GM19328 (cell line): ENCODE measurements around the gene CATSPERE.
"Not testable (repeated sequence)": the region's sequence is repeated elsewhere in the genome, so short reads cannot be mapped to it uniquely, and the experiment has no call there.

ENCODE experiments used
- ATAC-seq: cut with Tn5 transposase; IDR thresholded peaks from one replicate; pipeline ENCODE4 v1.9.1; 2021; ENCODE audit warnings: mild to moderate bottlenecking, moderate library complexity; ENCODE audit not compliant: unreplicated experiment

Gene CATSPERE

GRCh38 chr1:244448279-244449036, 12.6 kb upstream of the CATSPERE start:
- no peak for ATAC-seq

DNA sequence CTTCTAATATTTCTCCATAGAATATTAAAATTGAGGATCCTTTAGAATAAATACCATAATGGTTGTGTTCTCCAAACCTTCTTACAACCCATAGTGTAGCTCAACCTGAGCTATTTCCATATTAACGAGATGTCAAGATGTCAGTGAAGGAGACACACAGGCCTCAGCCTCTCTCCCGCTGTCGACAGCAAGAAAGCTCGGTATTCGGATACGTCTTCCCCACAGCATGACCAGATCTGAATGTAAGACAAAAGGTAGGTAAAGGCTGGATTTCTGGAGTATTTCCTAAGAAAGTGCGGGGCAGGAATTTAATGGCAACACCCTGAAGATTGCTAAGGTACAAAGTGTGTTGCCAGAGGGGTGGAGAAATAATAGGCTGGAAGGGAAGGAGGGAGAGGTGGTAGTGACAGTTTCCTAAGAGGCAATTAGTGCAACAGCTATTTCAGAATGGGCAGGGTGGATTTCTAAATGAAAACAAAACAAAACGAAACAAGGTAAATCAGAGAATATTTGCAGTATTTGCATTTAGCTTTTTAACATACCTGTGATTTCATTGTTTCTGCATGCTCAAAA, 11.1 kb upstream of the CATSPERE start:
- no peak for ATAC-seq

- ATAC-seq, result no peak
These were observed 10.2 kb upstream of the CATSPERE start for GRCh38 chr1:244450597-244451538.

DNA sequence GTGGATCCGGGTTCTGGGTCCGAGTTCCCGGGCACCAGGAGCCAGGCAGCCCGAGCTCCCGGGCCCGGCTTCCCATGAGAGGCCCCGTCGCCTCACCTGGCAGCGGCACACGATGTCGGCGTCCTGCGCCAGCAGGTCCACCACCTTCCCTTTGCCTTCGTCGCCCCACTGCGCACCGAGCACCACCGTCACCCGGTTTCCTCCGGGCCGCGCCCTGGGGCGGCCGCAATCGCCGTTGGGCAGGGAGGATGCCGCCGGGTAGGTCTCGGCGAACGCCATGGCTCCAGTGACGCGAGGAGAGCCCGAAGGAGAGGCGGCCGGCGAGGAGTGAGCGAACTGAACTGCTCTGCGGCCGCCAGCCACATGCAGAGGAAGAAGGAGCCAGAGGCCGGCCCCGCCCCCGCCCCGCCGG, 9.5 kb upstream of the CATSPERE start, which contains the start of gene ADSS2:
Gene ADSS2, minus strand, starts transcription at position 371 of the 412 bp plus-strand sequence. Its CDS starts 92 bp downstream, at position 279.
- ATAC-seq, result no peak

- peak; percentile 95 for ATAC-seq
These were observed 8.9 kb upstream of the CATSPERE start for GRCh38 chr1:244451951-244452795.

GRCh38 chr1:244454412-244454811, 6.7 kb upstream of the CATSPERE start:
- ATAC-seq, result no peak

- no peak for ATAC-seq
These were observed 4.5 kb upstream of the CATSPERE start for GRCh38 chr1:244456586-244456985.

DNA sequence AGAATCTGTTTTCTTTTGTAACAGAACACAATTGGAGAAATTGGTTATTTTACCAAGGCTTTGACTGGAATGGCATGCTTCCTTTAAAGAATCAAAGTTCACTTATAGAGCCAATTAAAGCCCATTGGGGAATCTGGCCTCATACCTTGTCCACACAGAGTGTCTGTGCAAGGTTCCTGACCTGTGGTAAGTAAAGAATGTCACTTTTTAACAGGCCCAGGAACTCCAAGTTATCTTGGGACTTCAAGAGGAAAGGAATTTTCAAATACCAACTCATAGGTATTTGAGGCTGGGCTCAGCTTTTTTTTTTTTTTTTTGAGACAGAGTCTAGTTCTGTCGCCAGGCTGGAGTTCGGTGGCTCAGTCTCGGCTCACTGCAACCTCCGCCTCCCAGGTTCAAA, 2.3 kb upstream of the CATSPERE start:
- no peak for ATAC-seq

- ATAC-seq, result no peak
These were observed 876 bp upstream of the CATSPERE start for GRCh38 chr1:244460197-244460596.

GRCh38 chr1:244466724-244467123, 5.7 kb downstream of the CATSPERE start:
- ATAC-seq, result no peak

DNA sequence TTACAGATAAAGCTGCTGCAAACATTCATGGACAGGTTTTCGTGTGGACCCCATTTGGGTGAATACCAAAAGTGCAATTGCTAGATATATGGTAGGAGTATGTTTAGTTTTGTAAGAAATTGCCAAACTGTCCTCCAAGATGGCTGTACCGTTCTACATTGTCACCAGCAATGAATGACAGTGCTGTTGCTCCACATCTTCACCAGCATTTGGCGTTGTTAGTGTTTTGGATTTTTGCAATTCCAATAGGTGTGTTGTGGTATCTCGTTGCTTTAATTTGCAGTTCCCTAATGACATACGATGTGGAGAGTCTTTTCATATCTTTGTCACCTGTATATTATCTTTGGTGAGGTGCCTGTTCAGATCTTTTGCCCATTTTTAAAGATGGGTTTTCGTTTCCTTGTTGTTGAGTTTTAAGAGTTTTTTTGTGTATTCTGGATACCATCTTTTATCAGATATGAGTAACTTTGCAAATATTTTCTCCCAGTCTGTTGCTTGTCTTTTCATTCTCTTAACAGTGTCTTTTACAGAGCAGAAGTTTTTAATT, 12.1 kb downstream of the CATSPERE start:
- no peak for ATAC-seq

- ATAC-seq, result not testable (repeated sequence)
These were observed 23.9 kb downstream of the CATSPERE start for GRCh38 chr1:244484971-244485370.

GRCh38 chr1:244494653-244495052, 33.6 kb downstream of the CATSPERE start:
- no peak for ATAC-seq

GRCh38 chr1:244496186-244496585, 35.1 kb downstream of the CATSPERE start:
- no peak for ATAC-seq

DNA sequence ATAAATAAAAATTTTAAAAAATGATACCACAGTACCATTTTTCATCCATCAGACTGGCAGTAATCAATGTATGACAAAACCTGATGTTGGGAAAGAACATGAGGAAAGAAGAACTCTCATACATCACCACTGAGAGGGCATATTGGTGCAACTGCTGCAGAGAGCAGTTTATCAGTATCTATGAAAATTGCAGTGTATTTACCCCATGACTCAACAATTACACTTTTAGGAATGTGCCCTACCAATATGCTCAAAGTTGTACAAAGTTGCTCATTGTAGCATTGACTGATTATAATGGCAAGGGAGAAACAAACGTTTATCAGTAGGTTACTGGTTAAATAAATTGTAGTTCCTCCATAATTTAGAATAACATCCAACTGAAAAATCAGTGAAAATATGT, 36.7 kb downstream of the CATSPERE start:
- ATAC-seq, result no peak

DNA sequence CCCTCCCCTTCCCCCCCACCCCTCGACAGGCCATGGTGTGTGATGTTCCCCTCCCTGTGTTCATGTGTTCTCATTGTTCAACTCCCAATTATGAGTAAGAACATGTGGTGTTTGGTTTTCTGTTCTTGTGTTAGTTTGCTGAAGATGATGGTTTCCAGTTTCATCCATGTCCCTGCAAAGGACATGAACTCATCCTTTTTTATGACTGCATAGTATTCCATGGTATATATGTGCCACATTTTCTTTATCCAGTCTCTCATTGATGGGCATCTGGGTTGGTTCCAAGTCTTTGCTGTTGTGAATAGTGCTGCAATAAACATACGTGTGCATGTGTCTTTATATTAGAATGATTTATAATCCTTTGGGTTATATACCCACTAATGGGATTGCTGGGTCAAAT, 38.4 kb downstream of the CATSPERE start:
- not testable (repeated sequence) for ATAC-seq

GRCh38 chr1:244500515-244500914, 39.4 kb downstream of the CATSPERE start:
- not testable (repeated sequence) for ATAC-seq

- ATAC-seq, result no peak
These were observed 41.6 kb downstream of the CATSPERE start for GRCh38 chr1:244502630-244503029.

DNA sequence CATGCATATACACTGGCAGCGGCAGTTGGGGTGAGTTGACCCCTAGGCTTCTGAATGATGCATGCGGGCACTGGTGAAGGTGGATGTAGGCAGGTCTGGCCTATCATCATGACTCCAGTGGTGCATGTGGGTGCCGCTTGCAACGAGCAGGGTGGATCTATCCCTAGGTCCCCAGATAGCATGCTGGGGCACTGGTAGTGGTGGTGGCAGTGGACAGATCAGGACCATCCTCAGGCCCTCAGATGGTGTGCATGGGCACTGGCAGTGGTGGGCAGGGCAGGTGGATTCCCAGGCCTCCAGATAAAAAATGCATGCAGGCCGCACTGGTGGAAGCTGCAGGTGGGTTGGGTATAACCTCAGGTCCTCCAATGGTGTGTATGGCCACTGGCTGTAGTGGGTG, 52.4 kb downstream of the CATSPERE start:
- ATAC-seq, result no peak

GRCh38 chr1:244515680-244516079, 54.6 kb downstream of the CATSPERE start:
- ATAC-seq, result no peak
